Activated CD4-positive, alpha-beta T cell treated with anti-CD3 and anti-CD28 coated beads, Interleukin-10, Interleukin-2, amounts not matched to agents 100 ng/mL and 50 ng/mL, durations not matched to agents 16 hours and 8 hours (primary cell): ENCODE data around the gene ZER1.
"Not testable (repeated sequence)": the region's sequence is repeated elsewhere in the genome, so short reads cannot be mapped to it uniquely, and the experiment has no call there.

Experiments used
- DNase-seq: peaks from one replicate; pipeline ENCODE4 v3.0.0-alpha.2; 2020

Gene ZER1

GRCh38 chr9:128771745-128772519, at the start of gene ZER1:
Gene ZER1, minus strand, starts transcription at chr9:128771927. Its CDS starts 16,362 bp downstream, at chr9:128755565.
- DNase-seq, result peak; percentile 94

DNA sequence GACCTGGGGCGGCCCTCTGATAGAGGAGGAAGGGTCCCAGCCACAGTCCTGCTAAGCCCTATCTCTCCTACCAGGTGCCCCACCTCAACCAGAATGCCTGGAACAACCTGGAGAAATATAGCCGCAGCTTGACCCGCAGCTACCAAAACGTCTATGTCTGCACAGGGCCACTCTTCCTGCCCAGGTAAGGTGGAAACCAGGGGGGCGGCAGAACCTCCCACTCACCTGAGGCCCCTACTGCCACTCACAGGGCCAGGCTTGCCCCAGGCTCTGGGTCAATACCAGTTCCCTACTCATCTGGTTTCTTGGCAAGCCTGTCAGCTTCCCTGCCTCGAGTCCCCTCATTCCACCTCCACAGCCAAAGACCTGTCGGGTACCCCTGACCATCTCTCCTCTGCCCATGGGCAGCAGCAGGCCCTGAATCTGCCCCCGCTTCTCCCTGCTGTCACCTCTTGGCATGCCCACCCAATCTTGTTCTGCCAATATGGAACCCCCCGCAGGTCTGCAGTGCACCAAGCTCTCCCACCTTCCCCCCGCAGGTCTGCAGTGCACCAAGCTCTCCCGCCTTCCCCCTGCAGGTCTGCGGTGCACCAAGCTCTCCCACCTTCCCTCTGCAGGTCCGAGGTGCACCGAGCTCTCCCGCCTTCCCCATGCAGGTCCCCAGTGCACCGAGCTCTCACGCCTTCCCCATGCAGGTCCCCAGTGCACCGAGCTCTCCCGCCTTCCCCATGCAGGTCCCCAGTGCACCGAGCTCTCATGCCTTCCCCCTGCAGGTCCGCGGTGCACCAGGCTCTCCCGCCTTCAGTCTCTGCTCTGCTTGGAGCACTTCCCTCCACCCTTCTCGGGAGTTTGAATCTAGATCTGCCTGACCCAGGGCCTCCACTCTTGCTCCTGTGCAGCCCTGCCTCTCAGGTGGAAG, 49.2 kb upstream of the ZER1 start:
- no peak for DNase-seq

- no peak for DNase-seq
Observed at GRCh38 chr9:128819716-128820664, 48.3 kb upstream of the ZER1 start.

GRCh38 chr9:128818839-128819715, 47.4 kb upstream of the ZER1 start:
- peak; percentile 58 for DNase-seq

DNA sequence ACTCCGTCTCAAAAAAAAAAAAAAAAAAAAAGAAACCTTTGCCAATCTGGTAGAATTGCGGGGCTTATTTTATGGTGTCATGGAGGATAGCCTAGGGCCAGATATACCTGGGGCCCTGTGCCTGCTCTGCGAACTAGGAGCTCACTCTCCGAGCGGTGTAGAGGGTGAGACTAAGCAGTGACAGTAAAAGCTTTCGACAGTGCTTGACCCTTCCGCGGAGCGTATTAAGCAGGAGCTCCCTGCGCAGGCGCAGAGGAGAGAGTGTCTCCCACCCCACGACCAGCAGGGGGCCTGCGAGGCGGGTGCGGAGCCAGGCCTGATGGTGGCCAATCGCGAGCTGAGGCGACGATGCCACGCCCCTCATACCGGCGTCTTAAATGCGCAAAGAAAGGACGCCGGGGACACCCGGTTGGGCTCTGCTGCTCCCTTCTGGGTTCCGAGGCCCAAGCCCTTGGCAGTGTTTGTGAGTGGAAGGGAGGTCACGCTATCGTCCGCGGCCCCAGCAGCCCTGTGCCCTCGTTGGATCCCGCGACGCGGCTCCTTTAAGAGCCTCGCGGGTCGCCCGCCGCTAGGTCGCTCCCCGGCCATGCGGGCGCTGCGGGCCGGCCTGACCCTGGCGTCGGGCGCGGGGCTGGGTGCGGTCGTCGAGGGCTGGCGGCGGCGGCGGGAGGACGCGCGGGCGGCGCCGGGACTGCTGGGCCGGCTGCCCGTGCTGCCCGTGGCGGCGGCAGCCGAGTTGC, 46.5 kb upstream of the ZER1 start, which contains the start of gene ENDOG:
TSS of gene ENDOG (plus strand) at position 402 of the 740 bp plus-strand sequence. CDS start at position 587, 185 bp downstream.
- DNase-seq, result peak; percentile 99

DNA sequence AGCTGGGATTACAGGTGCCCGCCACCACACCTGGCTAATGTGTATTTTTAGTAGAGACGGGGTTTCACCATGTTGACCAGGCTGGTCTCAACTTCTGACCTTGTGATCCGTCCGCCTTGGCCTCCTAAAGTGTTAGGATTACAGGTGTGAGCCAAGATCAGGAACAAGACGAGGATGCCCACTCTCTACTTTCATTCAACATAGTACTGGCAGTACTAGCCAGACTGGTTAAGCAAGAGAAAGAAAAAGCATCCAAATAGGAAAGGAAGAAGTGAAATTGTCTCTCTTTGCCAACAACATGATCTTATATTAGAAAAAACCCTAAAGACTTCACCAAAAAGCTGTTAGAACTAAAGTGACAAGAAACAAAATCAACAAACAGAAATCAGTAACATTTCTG, 39.1 kb upstream of the ZER1 start:
- no peak for DNase-seq

DNA sequence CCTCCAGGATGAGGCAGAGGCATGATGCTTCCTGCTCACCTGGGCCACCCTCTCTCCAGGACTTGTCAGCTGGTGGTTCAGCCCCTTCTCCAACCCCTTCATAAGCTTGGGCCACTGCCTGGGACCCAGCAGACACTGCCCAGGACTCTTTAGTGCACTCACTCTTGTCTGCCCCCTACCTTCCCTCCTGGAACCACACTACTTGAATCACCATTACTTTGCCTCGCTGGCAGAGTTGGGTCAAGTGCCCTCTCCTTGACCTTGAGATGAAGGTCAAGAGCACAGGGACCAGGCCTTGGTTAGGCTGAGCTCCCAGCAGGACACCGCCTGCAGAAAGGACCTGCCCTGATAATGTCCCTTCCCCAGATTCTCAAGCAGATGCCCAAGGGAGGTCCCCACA, 38.1 kb upstream of the ZER1 start:
- no peak for DNase-seq

DNA sequence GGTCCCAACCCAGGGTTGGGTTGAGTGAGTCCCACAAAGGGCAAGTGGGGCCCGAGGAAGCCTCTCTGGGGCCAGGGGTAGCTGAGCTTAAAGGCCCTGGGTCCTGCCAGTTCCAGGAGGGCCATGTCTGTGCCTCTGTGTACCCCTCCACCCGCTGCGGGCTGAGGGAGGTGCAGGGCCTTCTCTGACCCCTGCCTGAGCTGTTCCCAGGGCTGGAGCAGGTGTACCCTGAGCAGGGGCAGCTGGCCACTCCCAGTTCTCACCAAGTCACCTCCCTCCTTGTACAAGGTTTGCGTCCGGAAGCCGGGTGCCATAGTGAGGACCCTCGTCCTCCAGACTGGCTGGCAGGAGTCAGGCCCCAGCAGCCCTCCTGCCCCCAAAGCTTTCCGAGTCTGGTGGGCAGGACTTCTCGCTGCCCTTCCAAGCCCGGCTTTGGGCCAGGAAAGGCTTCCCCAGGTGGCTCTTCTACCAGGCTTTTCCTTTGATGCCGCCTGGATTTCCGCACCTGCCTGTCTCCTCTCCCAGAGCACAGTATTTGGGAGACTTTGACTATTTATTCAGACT, 37.4 kb upstream of the ZER1 start:
- DNase-seq, result no peak

DNA sequence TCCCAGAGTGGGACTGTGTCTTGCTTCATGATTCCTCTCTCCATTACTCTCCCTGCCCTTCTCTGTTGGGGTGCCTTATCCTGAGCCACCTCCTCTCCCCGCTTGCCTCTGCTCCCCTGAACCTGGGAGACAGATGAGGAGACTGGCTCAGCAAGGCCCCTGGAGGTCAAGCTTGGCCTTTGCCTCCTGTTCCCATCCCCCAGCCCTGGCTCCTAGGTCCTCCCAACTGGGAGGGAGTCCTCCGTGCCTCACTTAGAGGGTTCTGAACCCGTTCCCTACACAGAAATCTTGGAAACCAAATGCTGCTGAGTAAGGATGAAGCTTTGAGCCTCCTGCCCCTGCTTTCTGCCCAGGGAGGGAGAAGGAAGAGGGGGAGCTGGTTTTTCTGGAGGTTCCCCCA, 36.8 kb upstream of the ZER1 start:
- DNase-seq, result no peak

GRCh38 chr9:128807827-128808226, 36.1 kb upstream of the ZER1 start:
- DNase-seq, result no peak

DNA sequence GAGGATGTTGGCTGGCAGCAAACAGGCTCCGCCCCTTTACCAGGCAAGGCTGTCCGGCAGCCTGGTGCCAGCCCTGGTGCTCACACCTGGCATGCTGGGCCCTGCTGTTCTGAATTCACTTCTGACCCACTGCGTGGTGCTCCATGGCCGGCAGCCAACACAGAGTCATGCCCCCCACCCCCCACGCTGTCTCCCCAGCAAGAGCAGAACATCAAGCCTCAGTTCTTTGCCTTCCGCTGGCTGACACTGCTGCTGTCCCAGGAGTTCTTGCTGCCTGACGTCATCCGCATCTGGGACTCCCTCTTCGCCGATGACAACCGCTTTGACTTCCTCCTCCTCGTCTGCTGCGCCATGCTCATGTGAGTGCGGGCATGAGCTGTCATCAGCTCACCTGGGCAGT, 33.9 kb upstream of the ZER1 start:
- no peak for DNase-seq

DNA sequence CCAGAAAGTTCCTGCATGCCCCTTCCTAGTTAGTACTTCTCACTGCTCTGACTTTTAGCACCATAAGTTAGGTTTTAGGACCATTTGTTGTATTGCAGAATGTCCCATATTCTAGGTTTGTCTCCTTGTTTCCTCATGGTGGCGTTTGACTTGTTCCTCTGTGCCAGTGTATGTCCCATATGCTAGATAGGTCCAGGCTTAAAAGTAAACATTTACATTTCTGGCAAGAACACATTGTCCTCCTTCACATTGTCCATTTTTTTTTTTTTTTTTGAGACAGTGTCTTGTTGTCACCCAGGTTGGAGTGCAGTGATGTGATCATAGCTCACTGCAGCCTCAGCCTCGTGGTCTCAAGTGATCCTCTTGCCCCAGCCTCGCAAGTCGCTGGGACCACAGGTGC, 30.8 kb upstream of the ZER1 start:
- DNase-seq, result no peak

DNA sequence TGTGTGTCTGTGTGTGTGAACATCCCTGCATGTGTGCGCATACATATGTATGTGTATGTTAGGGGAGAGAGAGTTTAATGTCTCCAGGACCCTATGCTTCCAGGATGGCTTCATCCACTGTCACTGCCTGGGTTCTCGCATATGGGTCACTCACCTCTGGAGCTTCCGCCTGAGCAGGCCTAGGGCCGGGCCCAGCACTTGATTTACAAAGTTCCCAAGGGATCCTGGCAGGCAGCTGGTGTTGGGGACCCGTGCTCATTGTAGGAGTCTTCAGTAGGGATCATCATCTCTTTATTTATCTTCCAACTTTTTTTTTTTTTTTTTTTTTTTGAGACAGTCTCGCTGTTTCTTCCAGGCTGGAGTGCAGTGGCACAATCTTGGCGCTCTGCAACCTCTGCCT, 28.3 kb upstream of the ZER1 start:
- no peak for DNase-seq

GRCh38 chr9:128798896-128799295, 27.2 kb upstream of the ZER1 start:
- no peak for DNase-seq

GRCh38 chr9:128794961-128795360, 23.2 kb upstream of the ZER1 start:
- not testable (repeated sequence) for DNase-seq

GRCh38 chr9:128792978-128793686, 21.4 kb upstream of the ZER1 start:
- no peak for DNase-seq

GRCh38 chr9:128792134-128792533, 20.4 kb upstream of the ZER1 start:
- no peak for DNase-seq

GRCh38 chr9:128790536-128790935, 18.8 kb upstream of the ZER1 start:
- no peak for DNase-seq

GRCh38 chr9:128788445-128788844, 16.7 kb upstream of the ZER1 start:
- DNase-seq, result no peak

DNA sequence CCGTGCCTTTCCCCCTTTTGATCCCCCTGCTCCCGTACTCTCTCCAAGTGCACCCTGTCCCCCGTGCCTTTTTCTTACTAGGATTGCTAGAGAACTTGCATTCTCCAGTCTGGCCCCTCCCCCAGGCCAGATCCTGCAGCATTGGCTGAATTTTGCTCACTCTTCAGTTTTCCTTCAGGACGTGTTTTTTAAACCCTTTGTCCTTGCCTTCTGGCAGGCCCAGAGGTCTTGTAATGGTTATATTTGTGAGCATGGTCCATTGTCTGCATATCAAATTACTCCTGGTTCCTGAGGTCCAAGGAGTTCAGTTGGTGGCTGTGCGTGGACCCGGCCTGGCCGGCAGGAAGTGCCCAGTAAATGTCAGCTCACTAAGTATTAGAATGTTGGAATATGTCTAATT, 15.9 kb upstream of the ZER1 start:
- DNase-seq, result no peak
